Measurements from ENCODE around the gene SLC5A5.
A peak's percentile ranks its signal among the peaks of the same experiment; 100 is the strongest.
"Not testable (repeated sequence)": the region's sequence is repeated elsewhere in the genome, so short reads cannot be mapped to it uniquely, and the experiment has no call there.

SLC5A5 gene

DNA sequence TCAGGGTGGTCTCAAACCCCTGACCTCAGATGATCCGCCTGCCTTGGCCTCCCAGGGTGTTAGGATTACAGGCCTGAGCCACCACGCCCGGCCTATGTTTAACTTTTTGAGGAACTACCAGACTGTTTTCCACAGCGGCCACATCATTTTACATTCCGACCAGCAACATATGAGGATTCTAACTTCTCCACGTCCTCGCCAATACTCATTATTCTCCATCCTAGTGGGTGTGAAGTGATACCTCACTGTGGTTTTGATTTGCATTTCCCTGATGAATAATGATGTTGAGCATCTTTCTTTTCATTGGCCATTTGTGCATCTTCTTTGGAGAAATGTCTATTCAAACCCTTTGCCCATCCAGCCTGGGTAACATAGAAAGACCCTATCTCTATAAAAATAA lies 14.8 kb downstream of the SLC5A5 start:
- Histone ChIP-seq H3K27me3 (ENCODE audit: low read depth, low read length) (peaks cover 20% of the 10 kb centered on the region), H3K36me3 (replicated peaks; ENCODE audit: low read depth, low read length) (no peaks in the 10 kb centered on the region), H3K4me2 (ENCODE audit: low read length) (peak overlapping the region; percentile 60), H3K9ac (ENCODE audit: low read length) (no peak overlapping the region), H3K4me1 (ENCODE audit: low read length) (peaks cover 43% of the 10 kb centered on the region), H3K79me2 (ENCODE audit: low read length) (no peaks in the 10 kb centered on the region), H4K20me1 (ENCODE audit: insufficient read depth, low read length) (no peaks in the 10 kb centered on the region), H3K9me3 (ENCODE audit: insufficient read depth, low read length) (no peaks in the 10 kb centered on the region), H2AFZ (ENCODE audit: low read depth, low read length) (no peak overlapping the region), H3K4me3 (ENCODE audit: low read length) (no peak overlapping the region), H3K27ac (ENCODE audit: low read length) (peak overlapping the region; percentile 38)
- TF ChIP-seq, protein P1, sequence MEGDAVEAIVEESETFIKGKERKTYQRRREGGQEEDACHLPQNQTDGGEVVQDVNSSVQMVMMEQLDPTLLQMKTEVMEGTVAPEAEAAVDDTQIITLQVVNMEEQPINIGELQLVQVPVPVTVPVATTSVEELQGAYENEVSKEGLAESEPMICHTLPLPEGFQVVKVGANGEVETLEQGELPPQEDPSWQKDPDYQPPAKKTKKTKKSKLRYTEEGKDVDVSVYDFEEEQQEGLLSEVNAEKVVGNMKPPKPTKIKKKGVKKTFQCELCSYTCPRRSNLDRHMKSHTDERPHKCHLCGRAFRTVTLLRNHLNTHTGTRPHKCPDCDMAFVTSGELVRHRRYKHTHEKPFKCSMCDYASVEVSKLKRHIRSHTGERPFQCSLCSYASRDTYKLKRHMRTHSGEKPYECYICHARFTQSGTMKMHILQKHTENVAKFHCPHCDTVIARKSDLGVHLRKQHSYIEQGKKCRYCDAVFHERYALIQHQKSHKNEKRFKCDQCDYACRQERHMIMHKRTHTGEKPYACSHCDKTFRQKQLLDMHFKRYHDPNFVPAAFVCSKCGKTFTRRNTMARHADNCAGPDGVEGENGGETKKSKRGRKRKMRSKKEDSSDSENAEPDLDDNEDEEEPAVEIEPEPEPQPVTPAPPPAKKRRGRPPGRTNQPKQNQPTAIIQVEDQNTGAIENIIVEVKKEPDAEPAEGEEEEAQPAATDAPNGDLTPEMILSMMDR (IDR thresholded peaks at IDR 0.05; ENCODE audit: low read depth, low read length) = no peak
- no peak for TF ChIP-seq EZH2phosphoT487 (IDR thresholded peaks at IDR 0.05; ENCODE audit: low read depth)

DNA sequence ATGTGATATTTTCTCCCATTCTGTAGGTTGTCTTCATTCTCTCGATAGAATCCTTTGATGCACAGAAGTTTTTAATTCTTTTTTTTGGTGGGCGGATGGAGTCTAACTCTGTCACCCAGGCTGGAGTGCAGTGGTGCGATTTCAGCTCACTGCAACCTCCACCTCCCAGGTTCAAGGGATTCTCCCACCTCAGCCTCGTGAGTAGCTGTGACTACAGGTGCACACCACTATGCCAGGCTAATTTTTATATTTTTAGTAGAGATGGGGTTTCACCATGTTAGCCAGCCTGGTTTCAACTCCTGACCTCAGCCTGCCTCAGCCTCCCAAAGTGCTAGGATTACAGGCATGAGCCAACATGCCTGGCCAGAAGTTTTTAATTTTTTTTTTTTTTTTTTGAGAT lies 15.5 kb downstream of the SLC5A5 start:
- H4K20me1 ChIP-seq (ENCODE audit: insufficient read depth, low read length); H3K4me3 ChIP-seq (ENCODE audit: low read length); H3K36me3 ChIP-seq (replicated peaks; ENCODE audit: low read depth, low read length); H3K79me2 ChIP-seq (ENCODE audit: low read length); H2AFZ ChIP-seq (ENCODE audit: low read depth, low read length); H3K9me3 ChIP-seq (ENCODE audit: insufficient read depth, low read length); H3K27ac ChIP-seq (ENCODE audit: low read length); H3K9ac ChIP-seq (ENCODE audit: low read length): not testable (repeated sequence)
- H3K4me2 ChIP-seq (ENCODE audit: low read length) = peak overlapping the region; percentile 60
- peaks cover 43% of the 10 kb centered on the region for H3K4me1 ChIP-seq (ENCODE audit: low read length)
- peaks cover 18% of the 10 kb centered on the region for H3K27me3 ChIP-seq (ENCODE audit: low read depth, low read length)

DNA sequence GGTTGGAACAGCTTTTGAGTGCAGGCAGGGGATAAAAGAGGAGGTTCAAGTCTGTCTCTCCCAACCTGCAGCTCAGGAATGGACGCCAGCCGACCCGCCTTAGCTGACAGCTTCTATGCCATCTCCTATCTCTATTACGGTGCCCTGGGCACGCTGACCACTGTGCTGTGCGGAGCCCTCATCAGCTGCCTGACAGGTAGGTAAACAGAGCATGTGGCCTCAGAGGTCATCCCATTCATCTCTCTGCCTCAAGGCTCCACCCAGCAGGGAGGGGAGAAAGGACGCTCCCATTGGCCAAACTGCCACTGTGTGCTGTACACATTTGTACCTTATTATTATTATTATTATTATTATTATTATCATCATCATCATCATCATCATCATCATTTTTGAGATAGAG lies 16.5 kb downstream of the SLC5A5 start:
- Histone ChIP-seq H3K27me3 (ENCODE audit: low read depth, low read length) (peaks cover 18% of the 10 kb centered on the region), H3K27ac (ENCODE audit: low read length) (no peak overlapping the region), H3K4me3 (ENCODE audit: low read length) (no peak overlapping the region), H3K79me2 (ENCODE audit: low read length) (no peaks in the 10 kb centered on the region), H3K4me1 (ENCODE audit: low read length) (peaks cover 49% of the 10 kb centered on the region), H3K9me3 (ENCODE audit: insufficient read depth, low read length) (no peaks in the 10 kb centered on the region), H3K36me3 (replicated peaks; ENCODE audit: low read depth, low read length) (no peaks in the 10 kb centered on the region), H4K20me1 (ENCODE audit: insufficient read depth, low read length) (no peaks in the 10 kb centered on the region), H2AFZ (ENCODE audit: low read depth, low read length) (no peak overlapping the region), H3K9ac (ENCODE audit: low read length) (no peak overlapping the region), H3K4me2 (ENCODE audit: low read length) (no peak overlapping the region)
- TF ChIP-seq, protein P1 (IDR thresholded peaks at IDR 0.05; ENCODE audit: low read depth, low read length) = no peak
- no peak for TF ChIP-seq EZH2phosphoT487 (IDR thresholded peaks at IDR 0.05; ENCODE audit: low read depth)

DNA sequence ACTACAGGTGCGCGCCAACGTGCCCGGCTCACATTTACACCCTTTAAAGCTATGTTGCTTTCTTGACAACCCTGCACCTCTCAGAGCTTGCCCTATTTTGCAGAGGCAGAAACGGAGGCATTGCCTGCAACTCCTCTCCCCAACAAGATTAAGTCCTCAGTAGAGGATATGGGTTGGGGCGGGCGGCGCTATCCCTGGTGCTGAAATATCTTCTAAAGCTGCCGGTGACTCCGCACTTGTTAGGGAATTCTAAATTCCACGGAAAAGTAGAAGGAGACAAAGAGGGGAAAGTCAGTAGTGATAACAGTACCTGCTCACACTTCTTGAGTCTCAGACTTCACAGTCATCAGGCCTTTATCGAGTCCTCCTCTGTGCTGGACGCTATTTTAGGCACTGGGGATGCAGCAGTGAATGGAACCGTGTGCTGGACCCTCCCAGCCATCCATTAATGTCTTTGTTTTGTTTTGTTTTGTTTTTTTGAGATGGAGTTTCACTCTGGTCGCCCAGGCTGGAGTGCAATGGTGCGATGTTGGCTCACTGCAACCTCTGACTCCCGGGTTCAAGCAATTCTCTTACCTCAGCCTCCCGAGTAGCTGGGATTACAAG lies 18.0 kb downstream of the SLC5A5 start:
- H3K36me3 ChIP-seq (replicated peaks; ENCODE audit: low read depth, low read length) = no peaks in the 10 kb centered on the region
- H3K4me3 ChIP-seq (ENCODE audit: low read length) = no peak overlapping the region
- H4K20me1 ChIP-seq (ENCODE audit: insufficient read depth, low read length) = no peaks in the 10 kb centered on the region
- H3K9ac ChIP-seq (ENCODE audit: low read length) = no peak overlapping the region
- no peak overlapping the region for H2AFZ ChIP-seq (ENCODE audit: low read depth, low read length)
- H3K9me3 ChIP-seq (ENCODE audit: insufficient read depth, low read length) = no peaks in the 10 kb centered on the region
- H3K4me1 ChIP-seq (ENCODE audit: low read length) = peaks cover 39% of the 10 kb centered on the region
- H3K4me2 ChIP-seq (ENCODE audit: low read length) = no peak overlapping the region
- peaks cover 18% of the 10 kb centered on the region for H3K27me3 ChIP-seq (ENCODE audit: low read depth, low read length)
- no peak overlapping the region for H3K27ac ChIP-seq (ENCODE audit: low read length)
- TF ChIP-seq, protein P1 (IDR thresholded peaks at IDR 0.05; ENCODE audit: low read depth, low read length) = no peak
- TF ChIP-seq EZH2phosphoT487 (IDR thresholded peaks at IDR 0.05; ENCODE audit: low read depth) = no peak
- no peaks in the 10 kb centered on the region for H3K79me2 ChIP-seq (ENCODE audit: low read length)
